ENCODE measurements around the gene ATMIN. TPM values are rescaled to one million over a fixed set of nuclear protein-coding genes. Genes with fewer than 3 reads are reported as not detected.

Gene ATMIN
- total and polyA plus RNA-seq, 2 of the 13 experiments (the other 11 are each of a cell fraction or from before 2014, with no cell fraction given) = 34.6 to 60.4 TPM

DNA sequence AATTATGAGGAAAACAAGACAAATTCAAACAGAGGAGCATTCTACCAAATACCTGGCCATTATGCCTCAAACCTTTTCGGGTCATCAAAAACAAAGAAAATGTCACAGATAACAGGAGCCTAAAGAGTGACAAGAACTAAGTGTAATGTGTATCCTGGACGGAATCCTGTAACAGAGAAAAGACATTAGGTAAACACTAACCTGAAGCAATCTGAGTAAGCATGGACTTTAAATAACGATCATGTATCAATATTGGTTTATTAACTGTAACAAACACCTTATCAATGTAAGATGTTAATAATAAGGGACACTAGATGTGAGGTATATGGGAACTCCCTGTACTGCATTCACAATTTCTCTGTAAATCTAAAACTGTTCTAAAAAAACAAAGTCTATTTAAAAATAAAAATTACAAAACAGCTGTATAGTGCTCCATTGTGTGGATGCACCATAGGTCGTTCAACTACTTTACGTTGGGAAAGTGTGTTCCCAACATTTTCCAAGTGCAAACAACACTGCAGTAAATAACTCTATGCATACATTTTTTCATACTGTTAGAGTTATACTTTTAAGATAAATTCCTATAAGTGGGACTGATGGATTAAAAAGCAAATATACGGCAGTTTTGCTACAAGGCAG lies 43.7 kb upstream of the ATMIN start (continued):
- TF ChIP-seq ZNF609 (CRISPR knock-in tag; IDR thresholded peaks at IDR 0.05; ENCODE audit: borderline replicate concordance) (peak; percentile 86), HOXA5 (CRISPR knock-in tag; IDR thresholded peaks at IDR 0.05) (peak; percentile 39; the same call in 1 of the 2 replicates), DPF2 (CRISPR knock-in tag; IDR thresholded peaks at IDR 0.05; ENCODE audit: borderline replicate concordance, low read depth) (peak; percentile 25; the same call in 1 of the 2 replicates), KAT7 (CRISPR knock-in tag; IDR thresholded peaks at IDR 0.05; ENCODE audit: borderline replicate concordance) (no peak), RERE (CRISPR knock-in tag; IDR thresholded peaks at IDR 0.05; ENCODE audit: low read depth) (peak; percentile 72), ZNF672 (CRISPR knock-in tag; IDR thresholded peaks at IDR 0.05) (no peak), KAT8 (CRISPR knock-in tag; IDR thresholded peaks at IDR 0.05) (no peak), NFYB (CRISPR knock-in tag; IDR thresholded peaks at IDR 0.05) (no peak), ZZZ3 (CRISPR knock-in tag; IDR thresholded peaks at IDR 0.05; ENCODE audit: borderline replicate concordance) (no peak), ARID4A (CRISPR knock-in tag; IDR thresholded peaks at IDR 0.05; ENCODE audit: borderline replicate concordance) (no peak)
- TF ChIP-seq, protein P1, sequence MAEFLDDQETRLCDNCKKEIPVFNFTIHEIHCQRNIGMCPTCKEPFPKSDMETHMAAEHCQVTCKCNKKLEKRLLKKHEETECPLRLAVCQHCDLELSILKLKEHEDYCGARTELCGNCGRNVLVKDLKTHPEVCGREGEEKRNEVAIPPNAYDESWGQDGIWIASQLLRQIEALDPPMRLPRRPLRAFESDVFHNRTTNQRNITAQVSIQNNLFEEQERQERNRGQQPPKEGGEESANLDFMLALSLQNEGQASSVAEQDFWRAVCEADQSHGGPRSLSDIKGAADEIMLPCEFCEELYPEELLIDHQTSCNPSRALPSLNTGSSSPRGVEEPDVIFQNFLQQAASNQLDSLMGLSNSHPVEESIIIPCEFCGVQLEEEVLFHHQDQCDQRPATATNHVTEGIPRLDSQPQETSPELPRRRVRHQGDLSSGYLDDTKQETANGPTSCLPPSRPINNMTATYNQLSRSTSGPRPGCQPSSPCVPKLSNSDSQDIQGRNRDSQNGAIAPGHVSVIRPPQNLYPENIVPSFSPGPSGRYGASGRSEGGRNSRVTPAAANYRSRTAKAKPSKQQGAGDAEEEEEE (CRISPR knock-in tag; IDR thresholded peaks at IDR 0.05; ENCODE audit: borderline replicate concordance) = no peak
